ENCODE data around the gene SMC1A.

Gene SMC1A

GRCh38 chrX:53337101-53337500 is 85.4 kb downstream of the SMC1A start:
- ATAC-seq: no peak
- no peak for TF ChIP-seq ZNF565 (CRISPR knock-in tag; conservative IDR thresholded peaks at IDR 0.05; ENCODE audit: low read depth)
- TF ChIP-seq TCF4 (CRISPR knock-in tag; IDR thresholded peaks at IDR 0.05; ENCODE audit: borderline replicate concordance): no peak
- TF ChIP-seq GLIS3 (CRISPR knock-in tag; IDR thresholded peaks at IDR 0.05): no peak
- no peak for TF ChIP-seq ISL1 (CRISPR knock-in tag; IDR thresholded peaks at IDR 0.05)
- TF ChIP-seq, protein P1, sequence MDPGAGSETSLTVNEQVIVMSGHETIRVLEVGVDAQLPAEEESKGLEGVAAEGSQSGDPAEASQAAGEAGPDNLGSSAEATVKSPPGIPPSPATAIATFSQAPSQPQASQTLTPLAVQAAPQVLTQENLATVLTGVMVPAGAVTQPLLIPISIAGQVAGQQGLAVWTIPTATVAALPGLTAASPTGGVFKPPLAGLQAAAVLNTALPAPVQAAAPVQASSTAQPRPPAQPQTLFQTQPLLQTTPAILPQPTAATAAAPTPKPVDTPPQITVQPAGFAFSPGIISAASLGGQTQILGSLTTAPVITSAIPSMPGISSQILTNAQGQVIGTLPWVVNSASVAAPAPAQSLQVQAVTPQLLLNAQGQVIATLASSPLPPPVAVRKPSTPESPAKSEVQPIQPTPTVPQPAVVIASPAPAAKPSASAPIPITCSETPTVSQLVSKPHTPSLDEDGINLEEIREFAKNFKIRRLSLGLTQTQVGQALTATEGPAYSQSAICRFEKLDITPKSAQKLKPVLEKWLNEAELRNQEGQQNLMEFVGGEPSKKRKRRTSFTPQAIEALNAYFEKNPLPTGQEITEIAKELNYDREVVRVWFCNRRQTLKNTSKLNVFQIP (CRISPR knock-in tag; IDR thresholded peaks at IDR 0.05; ENCODE audit: borderline replicate concordance, low read depth): no peak
- no peak for TF ChIP-seq ESRRG (CRISPR knock-in tag; IDR thresholded peaks at IDR 0.05)
- no peak for TF ChIP-seq ARNTL (CRISPR knock-in tag; IDR thresholded peaks at IDR 0.05; ENCODE audit: borderline replicate concordance, low read depth)
- TF ChIP-seq, protein P2, sequence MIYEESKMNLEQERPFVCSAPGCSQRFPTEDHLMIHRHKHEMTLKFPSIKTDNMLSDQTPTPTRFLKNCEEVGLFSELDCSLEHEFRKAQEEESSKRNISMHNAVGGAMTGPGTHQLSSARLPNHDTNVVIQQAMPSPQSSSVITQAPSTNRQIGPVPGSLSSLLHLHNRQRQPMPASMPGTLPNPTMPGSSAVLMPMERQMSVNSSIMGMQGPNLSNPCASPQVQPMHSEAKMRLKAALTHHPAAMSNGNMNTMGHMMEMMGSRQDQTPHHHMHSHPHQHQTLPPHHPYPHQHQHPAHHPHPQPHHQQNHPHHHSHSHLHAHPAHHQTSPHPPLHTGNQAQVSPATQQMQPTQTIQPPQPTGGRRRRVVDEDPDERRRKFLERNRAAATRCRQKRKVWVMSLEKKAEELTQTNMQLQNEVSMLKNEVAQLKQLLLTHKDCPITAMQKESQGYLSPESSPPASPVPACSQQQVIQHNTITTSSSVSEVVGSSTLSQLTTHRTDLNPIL (CRISPR knock-in tag; IDR thresholded peaks at IDR 0.05; ENCODE audit: low read depth): no peak
- no peak for TF ChIP-seq PATZ1 (CRISPR knock-in tag; IDR thresholded peaks at IDR 0.05; ENCODE audit: borderline replicate concordance)
- TF ChIP-seq SNAI2 (CRISPR knock-in tag; IDR thresholded peaks at IDR 0.05): no peak
- TF ChIP-seq PPARA (CRISPR knock-in tag; IDR thresholded peaks at IDR 0.05; ENCODE audit: borderline replicate concordance): no peak
- no peak for TF ChIP-seq RARB (CRISPR knock-in tag; IDR thresholded peaks at IDR 0.05)
- TF ChIP-seq ZFP30 (CRISPR knock-in tag; IDR thresholded peaks at IDR 0.05): no peak
- TF ChIP-seq ZFP3 (CRISPR knock-in tag; IDR thresholded peaks at IDR 0.05): no peak
- TF ChIP-seq, protein P3, sequence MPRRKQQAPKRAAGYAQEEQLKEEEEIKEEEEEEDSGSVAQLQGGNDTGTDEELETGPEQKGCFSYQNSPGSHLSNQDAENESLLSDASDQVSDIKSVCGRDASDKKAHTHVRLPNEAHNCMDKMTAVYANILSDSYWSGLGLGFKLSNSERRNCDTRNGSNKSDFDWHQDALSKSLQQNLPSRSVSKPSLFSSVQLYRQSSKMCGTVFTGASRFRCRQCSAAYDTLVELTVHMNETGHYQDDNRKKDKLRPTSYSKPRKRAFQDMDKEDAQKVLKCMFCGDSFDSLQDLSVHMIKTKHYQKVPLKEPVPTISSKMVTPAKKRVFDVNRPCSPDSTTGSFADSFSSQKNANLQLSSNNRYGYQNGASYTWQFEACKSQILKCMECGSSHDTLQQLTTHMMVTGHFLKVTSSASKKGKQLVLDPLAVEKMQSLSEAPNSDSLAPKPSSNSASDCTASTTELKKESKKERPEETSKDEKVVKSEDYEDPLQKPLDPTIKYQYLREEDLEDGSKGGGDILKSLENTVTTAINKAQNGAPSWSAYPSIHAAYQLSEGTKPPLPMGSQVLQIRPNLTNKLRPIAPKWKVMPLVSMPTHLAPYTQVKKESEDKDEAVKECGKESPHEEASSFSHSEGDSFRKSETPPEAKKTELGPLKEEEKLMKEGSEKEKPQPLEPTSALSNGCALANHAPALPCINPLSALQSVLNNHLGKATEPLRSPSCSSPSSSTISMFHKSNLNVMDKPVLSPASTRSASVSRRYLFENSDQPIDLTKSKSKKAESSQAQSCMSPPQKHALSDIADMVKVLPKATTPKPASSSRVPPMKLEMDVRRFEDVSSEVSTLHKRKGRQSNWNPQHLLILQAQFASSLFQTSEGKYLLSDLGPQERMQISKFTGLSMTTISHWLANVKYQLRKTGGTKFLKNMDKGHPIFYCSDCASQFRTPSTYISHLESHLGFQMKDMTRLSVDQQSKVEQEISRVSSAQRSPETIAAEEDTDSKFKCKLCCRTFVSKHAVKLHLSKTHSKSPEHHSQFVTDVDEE (CRISPR knock-in tag; IDR thresholded peaks at IDR 0.05): no peak
- no peak for TF ChIP-seq ZNF70 (CRISPR knock-in tag; IDR thresholded peaks at IDR 0.05)

DNA sequence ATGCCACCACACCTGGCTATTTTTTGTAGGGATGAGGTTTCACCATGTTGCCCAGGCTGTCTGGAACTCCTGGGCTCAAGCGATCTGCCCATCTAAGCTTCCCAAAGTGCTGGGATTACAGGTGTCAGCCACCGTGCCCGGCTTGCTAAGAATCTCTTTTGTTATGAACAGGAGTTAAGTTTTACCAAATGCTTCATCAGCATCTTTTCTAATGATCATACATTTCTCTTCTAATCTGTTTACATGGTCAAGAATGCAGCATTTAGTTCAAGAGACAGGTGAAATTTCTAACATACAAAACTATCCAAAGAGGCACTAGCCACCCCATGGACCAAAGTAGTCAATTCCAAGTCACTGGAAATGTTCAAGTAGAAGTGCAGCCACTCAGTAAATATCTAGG is 88.6 kb downstream of the SMC1A start:
- TF ChIP-seq, protein P1 (CRISPR knock-in tag; IDR thresholded peaks at IDR 0.05; ENCODE audit: borderline replicate concordance, low read depth): no peak
- TF ChIP-seq ZNF565 (CRISPR knock-in tag; conservative IDR thresholded peaks at IDR 0.05; ENCODE audit: low read depth): no peak
- no peak for TF ChIP-seq PATZ1 (CRISPR knock-in tag; IDR thresholded peaks at IDR 0.05; ENCODE audit: borderline replicate concordance)
- no peak for TF ChIP-seq GLIS3 (CRISPR knock-in tag; IDR thresholded peaks at IDR 0.05)
- TF ChIP-seq ISL1 (CRISPR knock-in tag; IDR thresholded peaks at IDR 0.05): no peak
- TF ChIP-seq CSRNP3 (CRISPR knock-in tag; IDR thresholded peaks at IDR 0.05): no peak
- TF ChIP-seq TOX (CRISPR knock-in tag; IDR thresholded peaks at IDR 0.05; ENCODE audit: borderline replicate concordance): no peak
- TF ChIP-seq ARNTL (CRISPR knock-in tag; IDR thresholded peaks at IDR 0.05; ENCODE audit: borderline replicate concordance, low read depth): no peak
- no peak for TF ChIP-seq ZFP30 (CRISPR knock-in tag; IDR thresholded peaks at IDR 0.05)
- TF ChIP-seq SNAI2 (CRISPR knock-in tag; IDR thresholded peaks at IDR 0.05): no peak
- no peak for TF ChIP-seq OSR1 (CRISPR knock-in tag; IDR thresholded peaks at IDR 0.05)
- TF ChIP-seq BACH2 (CRISPR knock-in tag; IDR thresholded peaks at IDR 0.05; ENCODE audit: borderline replicate concordance): no peak
- TF ChIP-seq RARB (CRISPR knock-in tag; IDR thresholded peaks at IDR 0.05): no peak
- no peak for ATAC-seq

All from SK-N-SH treated with all-trans-retinoic acid at 6 μM for 48 hours (cell line).